GM18520 (cell line): ENCODE measurements around the gene RBPJ.
A peak's percentile ranks its signal among the peaks of the same experiment; 100 is the strongest.
"Not testable (repeated sequence)": the region's sequence is repeated elsewhere in the genome, so short reads cannot be mapped to it uniquely, and the experiment has no call there.

Source experiments
- ATAC-seq: cut with Tn5 transposase; IDR thresholded peaks from one replicate; pipeline ENCODE4 v1.9.1; 2021; ENCODE audit not compliant: unreplicated experiment

The RBPJ gene

DNA sequence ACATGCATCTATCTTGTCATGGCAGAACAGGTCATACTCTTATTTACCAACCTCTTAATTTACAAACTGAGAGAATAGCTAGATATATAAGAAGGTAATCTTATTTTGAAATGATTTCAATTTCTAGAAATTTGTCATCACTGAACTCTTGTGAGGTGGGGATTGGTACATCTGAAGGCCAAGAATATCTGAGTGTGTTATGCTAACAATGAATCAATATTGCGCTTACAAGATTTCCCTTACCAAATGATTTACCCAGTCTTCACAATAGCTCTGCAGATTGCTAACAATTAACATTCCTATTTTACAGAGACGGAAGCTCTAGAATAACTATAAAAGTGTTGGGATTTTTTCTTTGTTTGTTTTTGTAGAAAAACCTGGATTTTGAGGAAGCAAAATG lies 48.3 kb downstream of the RBPJ start:
- no peak for ATAC-seq

- no peak for ATAC-seq
These were observed 48.8 kb downstream of the RBPJ start for GRCh38 chr4:26369581-26369980.

DNA sequence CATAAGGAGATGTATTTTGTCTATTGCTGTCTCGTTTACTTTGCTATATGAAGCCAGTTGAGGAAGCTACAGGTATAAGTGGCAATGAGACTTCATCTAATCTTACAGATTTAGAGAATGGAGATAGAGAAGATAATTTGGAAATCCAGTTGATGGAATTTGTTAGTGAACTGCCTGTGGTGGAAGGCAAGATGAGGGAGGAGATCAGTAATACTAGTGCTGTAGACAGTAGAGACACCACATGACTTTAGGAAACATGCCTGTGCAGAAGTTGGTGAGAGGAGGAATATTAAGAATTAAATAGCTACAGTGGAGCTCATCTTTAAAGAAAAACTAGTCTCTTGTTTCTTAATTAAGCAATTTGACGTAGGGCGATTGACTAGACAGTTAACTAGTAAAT lies 51.3 kb downstream of the RBPJ start:
- ATAC-seq = no peak

- ATAC-seq = peak; percentile 79
These were observed 51.8 kb downstream of the RBPJ start for GRCh38 chr4:26372525-26373172.

GRCh38 chr4:26375551-26375950 lies 54.7 kb downstream of the RBPJ start:
- ATAC-seq = no peak

DNA sequence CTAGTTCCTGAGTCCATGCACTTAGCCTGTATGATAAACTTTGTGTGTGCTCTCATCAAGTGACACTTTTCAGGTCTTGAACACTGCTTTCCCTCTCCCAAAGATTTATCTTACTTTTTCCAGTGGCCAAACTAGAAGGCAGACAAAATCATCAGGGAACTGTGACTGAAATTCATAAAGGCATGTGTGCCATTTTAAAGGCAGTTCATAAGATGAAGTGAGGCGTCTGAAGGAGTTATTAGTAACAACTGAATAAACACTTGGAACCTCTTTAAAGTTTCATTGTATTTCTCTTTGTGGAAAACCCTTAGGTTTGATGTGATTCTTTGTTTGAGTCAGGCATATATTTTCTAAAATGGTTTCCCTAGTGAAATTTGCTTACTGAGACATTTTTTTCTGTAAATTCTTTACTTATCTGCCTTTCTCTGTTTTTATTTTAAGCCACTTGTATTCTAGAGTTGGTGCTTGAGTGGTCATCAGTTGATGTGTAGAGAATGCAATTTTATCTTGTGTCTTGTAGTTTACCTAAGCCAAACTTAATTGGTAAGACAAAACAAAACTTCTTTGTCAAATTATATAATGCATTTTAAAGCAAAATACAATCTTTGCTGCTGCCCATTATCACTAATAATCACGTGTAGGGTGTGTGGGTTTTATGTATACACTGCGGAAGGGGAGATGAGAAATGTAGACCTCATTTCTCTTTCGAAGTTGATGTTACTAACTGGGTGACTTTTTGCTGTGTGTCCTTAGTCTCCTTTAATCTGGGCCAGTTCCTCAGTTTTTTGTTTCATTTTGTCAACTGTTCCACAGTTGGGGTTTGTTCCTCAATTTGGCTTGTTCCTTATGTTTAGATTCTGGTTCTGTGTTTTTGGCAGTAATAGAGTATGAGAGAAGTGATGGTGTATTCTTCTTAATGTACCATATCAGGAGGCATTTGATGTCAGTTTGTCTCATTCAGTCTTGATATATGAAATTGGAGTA lies 56.8 kb downstream of the RBPJ start:
- no peak for ATAC-seq

- ATAC-seq = no peak
These were observed 59.0 kb downstream of the RBPJ start for GRCh38 chr4:26379837-26380236.

DNA sequence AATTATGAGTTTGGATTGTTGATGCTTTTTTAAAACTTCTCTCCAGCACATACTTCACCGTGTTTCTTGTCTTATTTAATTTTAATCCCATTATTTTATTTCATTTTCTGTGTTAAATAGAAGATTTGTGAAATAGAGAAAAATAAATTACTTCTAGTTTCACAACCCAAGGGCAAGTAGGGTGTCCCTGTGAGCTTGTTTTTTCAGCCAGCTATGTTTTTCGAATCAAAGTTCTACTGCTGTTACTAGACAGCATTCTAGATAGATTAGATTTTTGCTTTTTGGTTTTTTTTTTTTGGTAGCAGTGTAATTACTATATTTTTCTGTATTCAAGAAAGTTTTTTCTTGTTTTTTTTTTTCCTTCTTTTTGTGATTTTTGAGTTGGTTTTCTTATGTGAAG lies 59.9 kb downstream of the RBPJ start:
- no peak for ATAC-seq

DNA sequence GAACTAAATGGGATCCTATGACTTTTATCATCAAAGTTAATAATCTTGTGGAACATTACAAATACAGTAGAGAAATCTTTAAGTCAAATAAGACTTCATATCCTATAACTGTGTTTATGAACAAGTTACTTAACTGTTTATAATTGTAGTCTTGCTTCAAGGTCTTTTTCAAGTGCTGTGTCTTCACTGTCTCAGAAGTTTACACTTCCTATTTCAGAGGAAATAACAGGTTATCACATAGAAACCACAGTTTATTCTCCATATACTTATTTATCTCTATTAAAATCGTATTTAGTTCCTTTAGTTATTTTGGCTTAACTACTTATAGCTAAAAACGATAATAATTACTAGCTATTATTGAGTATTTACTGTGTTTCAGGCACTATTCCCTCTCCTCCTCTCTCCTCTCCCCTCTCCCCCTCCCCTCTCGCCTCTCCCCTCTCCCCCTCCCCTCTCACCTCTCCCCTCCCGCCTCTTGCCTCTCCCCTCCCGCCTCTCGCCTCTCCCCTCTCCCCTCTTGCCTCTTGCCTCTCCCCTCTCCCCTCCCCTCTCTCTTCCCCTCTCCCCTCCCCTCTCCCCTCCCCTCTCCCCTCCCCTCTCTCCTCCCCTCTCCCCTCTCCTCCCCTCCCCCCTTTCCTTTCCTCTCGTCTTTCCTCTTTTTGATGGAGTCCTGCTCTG lies 63.7 kb downstream of the RBPJ start:
- ATAC-seq = no peak

DNA sequence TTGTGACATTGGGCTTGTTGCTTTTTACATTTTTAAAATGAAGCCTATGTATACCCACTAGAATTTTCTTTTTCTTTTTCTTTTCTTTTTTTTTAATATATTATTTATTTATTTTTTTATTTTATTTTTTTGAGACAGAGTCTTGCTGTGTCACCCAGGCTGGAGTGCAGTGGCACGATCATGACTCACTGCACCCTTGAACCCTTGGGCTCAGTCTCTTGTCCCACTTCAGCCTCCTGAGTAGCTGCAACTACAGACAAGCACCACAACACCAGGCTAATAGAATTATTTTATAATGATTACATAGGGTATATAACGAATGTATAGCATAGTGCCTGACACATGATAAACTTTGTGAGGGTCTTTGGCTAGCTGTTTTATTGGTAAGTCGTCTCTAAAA lies 64.9 kb downstream of the RBPJ start:
- ATAC-seq = no peak

GRCh38 chr4:26386386-26386785 lies 65.6 kb downstream of the RBPJ start:
- no peak for ATAC-seq

GRCh38 chr4:26388671-26389070 lies 67.9 kb downstream of the RBPJ start:
- no peak for ATAC-seq

DNA sequence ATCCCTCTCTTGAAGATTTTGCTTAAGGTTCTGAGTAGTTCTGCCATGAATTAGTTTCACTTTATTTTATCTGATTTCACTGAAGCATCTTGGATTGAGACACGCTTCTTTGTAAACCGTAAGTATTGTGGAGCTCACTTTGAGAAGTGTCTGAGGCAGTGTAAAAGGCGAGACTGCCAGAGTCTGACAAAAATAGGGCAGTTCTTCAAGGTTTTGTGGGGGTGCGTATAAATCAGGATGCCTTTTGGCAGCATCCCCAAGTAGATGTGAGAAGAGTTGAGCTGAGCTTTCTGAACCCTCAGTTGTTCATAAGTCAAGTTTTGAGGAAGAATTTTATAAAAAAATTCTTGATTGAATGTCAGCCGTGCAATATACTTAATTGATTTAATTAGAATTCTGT lies 76.3 kb downstream of the RBPJ start:
- no peak for ATAC-seq

DNA sequence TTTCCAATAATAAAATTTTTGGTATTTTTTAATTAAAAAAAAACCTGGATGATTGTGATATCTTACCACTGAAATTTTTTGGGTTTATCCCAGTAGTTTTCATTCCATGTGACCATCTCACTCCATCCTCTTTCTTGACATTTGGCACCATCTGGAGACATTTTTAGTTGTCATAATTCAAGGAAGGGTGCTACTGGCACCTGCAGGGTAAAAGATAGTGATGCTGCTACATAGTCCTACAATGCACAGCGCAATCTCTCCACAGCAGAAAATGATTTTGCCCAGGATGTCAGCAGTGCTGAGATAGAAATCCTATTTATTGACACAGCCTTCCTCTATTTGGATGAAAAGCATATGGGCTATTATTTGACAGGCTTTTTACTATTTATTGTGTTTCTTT lies 79.3 kb downstream of the RBPJ start:
- no peak for ATAC-seq

DNA sequence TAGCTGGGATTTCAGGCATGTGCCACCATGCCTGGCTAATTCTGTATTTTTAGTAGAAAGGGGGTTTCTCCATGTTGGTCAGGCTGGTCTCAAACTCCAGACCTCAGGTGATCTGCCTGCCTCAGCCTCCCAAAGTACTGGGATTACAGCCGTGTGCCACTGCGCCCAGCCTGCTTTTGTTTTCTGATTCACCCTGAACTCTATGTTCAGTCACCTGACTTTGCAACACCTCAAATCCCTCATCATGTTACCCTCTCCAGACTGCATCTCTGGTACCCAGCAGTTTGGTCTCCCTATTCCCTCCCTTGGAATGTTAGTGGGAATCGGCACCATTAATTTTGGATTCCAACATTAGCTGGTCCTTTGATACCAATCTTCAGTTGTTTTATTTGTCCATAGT lies 81.2 kb downstream of the RBPJ start:
- not testable (repeated sequence) for ATAC-seq

- ATAC-seq = no peak
These were observed 81.6 kb downstream of the RBPJ start for GRCh38 chr4:26402458-26402857.

- no peak for ATAC-seq
These were observed 84.0 kb downstream of the RBPJ start for GRCh38 chr4:26404743-26405206.

DNA sequence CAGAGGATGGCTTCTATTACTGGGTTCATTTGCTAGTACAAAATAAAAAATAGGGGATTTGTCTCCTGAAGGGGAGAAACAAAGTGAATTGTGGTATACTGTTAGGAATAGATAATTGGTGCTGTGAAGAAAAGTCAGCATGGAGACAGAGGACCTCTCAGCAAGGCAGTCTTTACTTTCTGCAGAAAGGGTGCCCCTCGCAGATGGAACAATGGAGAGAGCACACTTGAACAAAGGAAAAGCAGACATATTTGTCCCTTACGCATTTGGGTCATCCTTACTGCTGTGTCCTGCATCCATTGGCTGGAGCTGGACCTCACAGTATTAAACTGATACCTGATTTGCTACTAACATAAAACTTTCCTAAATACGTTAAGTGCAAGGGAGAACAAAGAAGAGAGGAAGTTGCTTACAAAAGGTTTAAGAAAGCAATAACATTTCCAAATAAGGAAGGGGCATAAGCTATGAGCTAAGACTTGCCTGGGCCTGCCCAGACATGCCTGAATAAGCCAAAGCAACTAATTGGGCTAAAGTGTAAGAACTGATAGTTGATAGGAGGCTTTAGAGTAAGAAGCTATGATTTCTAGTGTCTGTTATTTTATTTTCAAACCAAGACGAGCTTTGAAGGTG lies 85.6 kb downstream of the RBPJ start:
- ATAC-seq = no peak

DNA sequence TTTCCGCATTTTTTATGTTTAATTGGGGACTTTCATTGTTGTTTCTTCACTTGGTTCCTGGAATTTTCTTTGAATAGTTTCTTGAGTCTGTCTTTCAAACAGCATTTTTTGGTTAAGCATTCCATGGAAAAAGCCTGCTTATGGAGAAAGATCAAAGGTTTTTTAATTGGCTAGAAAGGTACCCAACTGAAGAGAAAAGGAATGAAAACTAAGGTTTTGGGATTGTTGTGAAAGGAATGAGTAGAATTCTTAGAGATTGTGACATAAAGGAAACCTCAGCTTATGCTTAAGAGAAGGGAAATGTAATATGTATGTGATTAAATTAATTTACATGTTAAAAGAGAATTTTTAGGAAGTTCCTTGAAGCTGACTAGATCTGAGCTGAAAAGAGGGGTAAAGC lies 86.7 kb downstream of the RBPJ start:
- ATAC-seq = no peak

- peak; percentile 57 for ATAC-seq
These were observed 89.8 kb downstream of the RBPJ start for GRCh38 chr4:26410385-26411293.
